Adrenal gland (tissue), 5 donors: Measurements from ENCODE around the gene PLSCR5.

Experiments
- POLR2A ChIP-seq, 2 donors: fragments of 450-650 bp; IDR thresholded peaks; one replicate each; pipeline ENCODE4 v1.6.1; 2017; ENCODE audit warnings: antibody characterized with exemption in 2 of 2, mild to moderate bottlenecking in 2 of 2, moderate library complexity in 1 of 2
- TF ChIP-seq, protein P1 (sequence below), 6 experiments: fragments of 450-650 bp in 4 of 6; fragments of 200-600 bp in 2 of 6; sonication (generic) in 1 of 6; IDR thresholded peaks; 1 replicate in 5 of 6; 2 replicates in 1 of 6; pipeline versions ENCODE4 v1.5.1 to v1.8.0; 2016 to 2021; ENCODE audit warnings: antibody characterized with exemption in 6 of 6, mild to moderate bottlenecking in 2 of 6, moderate library complexity in 1 of 6
- donor health status: DM: no; HTN: no; CAD: no.

DNA sequence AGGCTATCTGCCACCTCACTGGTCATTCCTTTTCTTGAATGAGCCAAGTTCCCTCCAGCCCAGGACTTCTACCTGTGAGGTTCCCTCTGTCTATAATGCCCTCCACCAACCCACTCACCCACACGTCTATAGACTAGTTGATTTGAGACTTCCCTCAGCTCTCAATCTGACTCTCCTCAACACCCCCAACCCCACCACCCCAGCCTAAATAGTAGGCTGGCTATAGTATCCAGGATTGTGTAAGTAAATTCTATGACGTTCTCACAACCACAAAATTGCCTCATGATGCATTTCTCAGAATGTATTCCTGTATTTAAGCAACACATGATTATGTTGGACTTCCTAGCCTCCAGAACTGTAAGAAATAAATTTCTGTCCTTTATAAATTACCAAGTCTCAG, 63.0 kb downstream of the PLSCR5 start:
- TF ChIP-seq, protein P1, sequence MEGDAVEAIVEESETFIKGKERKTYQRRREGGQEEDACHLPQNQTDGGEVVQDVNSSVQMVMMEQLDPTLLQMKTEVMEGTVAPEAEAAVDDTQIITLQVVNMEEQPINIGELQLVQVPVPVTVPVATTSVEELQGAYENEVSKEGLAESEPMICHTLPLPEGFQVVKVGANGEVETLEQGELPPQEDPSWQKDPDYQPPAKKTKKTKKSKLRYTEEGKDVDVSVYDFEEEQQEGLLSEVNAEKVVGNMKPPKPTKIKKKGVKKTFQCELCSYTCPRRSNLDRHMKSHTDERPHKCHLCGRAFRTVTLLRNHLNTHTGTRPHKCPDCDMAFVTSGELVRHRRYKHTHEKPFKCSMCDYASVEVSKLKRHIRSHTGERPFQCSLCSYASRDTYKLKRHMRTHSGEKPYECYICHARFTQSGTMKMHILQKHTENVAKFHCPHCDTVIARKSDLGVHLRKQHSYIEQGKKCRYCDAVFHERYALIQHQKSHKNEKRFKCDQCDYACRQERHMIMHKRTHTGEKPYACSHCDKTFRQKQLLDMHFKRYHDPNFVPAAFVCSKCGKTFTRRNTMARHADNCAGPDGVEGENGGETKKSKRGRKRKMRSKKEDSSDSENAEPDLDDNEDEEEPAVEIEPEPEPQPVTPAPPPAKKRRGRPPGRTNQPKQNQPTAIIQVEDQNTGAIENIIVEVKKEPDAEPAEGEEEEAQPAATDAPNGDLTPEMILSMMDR (IDR thresholded peaks at IDR 0.05), result no peak
- no peak for TF ChIP-seq POLR2A (IDR thresholded peaks at IDR 0.05)
